SK-N-MC (cell line): ENCODE measurements around the gene GABRA5.

ENCODE experiments used
- EZH2 ChIP-seq: fragments of 200-600 bp; sonication (generic); IDR thresholded peaks from one replicate; pipeline ENCODE4 v1.6.1; 2017; ENCODE audit warnings: antibody characterized with exemption
- FOXP2 ChIP-seq: optimal IDR thresholded peaks from 2 replicates; pipeline ENCODE3; 2011; ENCODE audit warnings: mild to moderate bottlenecking, moderate library complexity; ENCODE audit not compliant: insufficient read depth; ENCODE audit errors: extremely low read length, control extremely low read depth
- POLR2AphosphoS5 ChIP-seq: IDR thresholded peaks from 2 replicates; pipeline ENCODE4 v1.6.1; 2012; ENCODE audit warnings: mild to moderate bottlenecking, low read depth, low read length, borderline replicate concordance

GRCh38 chr15:26838742-26839460, 28.0 kb upstream of the GABRA5 start:
- no peak for TF ChIP-seq EZH2
- TF ChIP-seq FOXP2 = no peak
- TF ChIP-seq POLR2AphosphoS5 = no peak
